ENCODE results near the gene PDE4D.

- TF ChIP-seq POLR2A (IDR thresholded peaks at IDR 0.05; ENCODE audit: low read depth, low read length) (no peak), CTCF (conservative IDR thresholded peaks at IDR 0.05; ENCODE audit: low read depth, low read length) (no peak), CHD1 (IDR thresholded peaks at IDR 0.05; ENCODE audit: low read depth, low read length) (no peak), SMC3 (IDR thresholded peaks at IDR 0.05; ENCODE audit: low read depth, low read length) (no peak), RAD21 (IDR thresholded peaks at IDR 0.05; ENCODE audit: low read length) (no peak), MAZ (IDR thresholded peaks at IDR 0.05; ENCODE audit: borderline replicate concordance, low read depth, low read length) (no peak), BHLHE40 (IDR thresholded peaks at IDR 0.05; ENCODE audit: low read depth, low read length) (no peak)
These were observed 924.3 kb downstream of the PDE4D start for GRCh38 chr5:58969253-58969652.

Data from IMR-90 (cell line).